H9 (cell line): Measurements from ENCODE around the gene ACSL6. TPM values are rescaled to one million over a fixed set of nuclear protein-coding genes. Genes with fewer than 3 reads are reported as not detected.

Experiments
- DNase-seq: peaks from one replicate; pipeline ENCODE4 v3.0.0-alpha.2; 2017
- H2AFZ ChIP-seq: one replicate; pipeline ENCODE4 v1.6.1; 2013; ENCODE audit warnings: mild to moderate bottlenecking, low read length, control low read depth, moderate library complexity
- H2AK5ac ChIP-seq: 2 replicates; pipeline ENCODE4 v1.6.1; 2013; ENCODE audit warnings: low read length, control low read depth, mixed read lengths; ENCODE audit not compliant: insufficient read length
- H2BK120ac ChIP-seq: one replicate; pipeline ENCODE4 v1.6.1; 2013; ENCODE audit warnings: low read depth, mild to moderate bottlenecking, low read length, control low read depth, inconsistent platforms; ENCODE audit not compliant: poor library complexity, severe bottlenecking
- H2BK12ac ChIP-seq: 2 replicates; pipeline ENCODE4 v1.6.1; 2013; ENCODE audit warnings: low read length, control low read depth, mixed read lengths, low read depth; ENCODE audit not compliant: insufficient read length
- H2BK15ac ChIP-seq: 2 replicates; pipeline ENCODE4 v1.6.1; 2013; ENCODE audit warnings: low read depth, low read length, control low read depth
- H2BK20ac ChIP-seq: one replicate; pipeline ENCODE4 v1.6.1; 2013; ENCODE audit warnings: low read depth, mild to moderate bottlenecking, low read length, control low read depth, inconsistent platforms; ENCODE audit not compliant: poor library complexity, severe bottlenecking
- H2BK5ac ChIP-seq: 2 replicates; pipeline ENCODE4 v1.6.1; 2013; ENCODE audit warnings: low read length, control low read depth, mixed read lengths; ENCODE audit not compliant: insufficient read length
- H3K14ac ChIP-seq: 2 replicates; pipeline ENCODE4 v1.6.1; 2013; ENCODE audit warnings: low read length, control low read depth; ENCODE audit not compliant: insufficient read depth
- H3K18ac ChIP-seq: 2 replicates; pipeline ENCODE4 v1.6.1; 2013; ENCODE audit warnings: low read depth, mild to moderate bottlenecking, mixed read lengths, low read length, control low read depth; ENCODE audit not compliant: insufficient read length
- H3K23ac ChIP-seq: 2 replicates; pipeline ENCODE4 v1.6.1; 2013; ENCODE audit warnings: low read length, control low read depth, mixed read lengths, low read depth; ENCODE audit not compliant: insufficient read length
- H3K23me2 ChIP-seq: 2 replicates; pipeline ENCODE4 v1.6.1; 2013; ENCODE audit warnings: low read depth, mild to moderate bottlenecking, mixed read lengths, low read length, control low read depth; ENCODE audit not compliant: insufficient read length, poor library complexity, severe bottlenecking
- H3K27ac ChIP-seq: 2 replicates; pipeline ENCODE4 v1.5.1; 2013; ENCODE audit warnings: low read length, control low read depth, mixed read lengths, low read depth; ENCODE audit not compliant: insufficient read length
- H3K27me3 ChIP-seq: 2 replicates; pipeline ENCODE4 v1.6.1; 2013; ENCODE audit warnings: low read length, control low read depth, inconsistent platforms; ENCODE audit not compliant: insufficient read depth
- H3K4ac ChIP-seq: 2 replicates; pipeline ENCODE4 v1.6.1; 2013; ENCODE audit warnings: low read depth, mild to moderate bottlenecking, control low read depth, inconsistent platforms, low read length, moderate library complexity
- H3K4me1 ChIP-seq: 2 replicates; pipeline ENCODE4 v1.6.1; 2013; ENCODE audit warnings: low read length, control low read depth, inconsistent platforms; ENCODE audit not compliant: insufficient read depth
- H3K4me2 ChIP-seq: 2 replicates; pipeline ENCODE4 v1.6.1; 2013; ENCODE audit warnings: low read length, control low read depth, mixed read lengths; ENCODE audit not compliant: insufficient read length, insufficient read depth
- H3K56ac ChIP-seq: 2 replicates; pipeline ENCODE4 v1.6.1; 2013; ENCODE audit warnings: low read depth, mild to moderate bottlenecking, mixed read lengths, low read length, control low read depth; ENCODE audit not compliant: insufficient read length
- H3K79me1 ChIP-seq: 2 replicates; pipeline ENCODE4 v1.6.1; 2013; ENCODE audit warnings: low read depth, mild to moderate bottlenecking, moderate library complexity, low read length, control low read depth, inconsistent platforms; ENCODE audit not compliant: insufficient read depth, poor library complexity, severe bottlenecking
- H3K79me2 ChIP-seq: 2 replicates; pipeline ENCODE4 v1.6.1; 2013; ENCODE audit warnings: low read length, control low read depth, inconsistent platforms; ENCODE audit not compliant: insufficient read depth
- H3K9ac ChIP-seq: 2 replicates; pipeline ENCODE4 v1.6.1; 2013; ENCODE audit warnings: low read length, control low read depth, mixed read lengths; ENCODE audit not compliant: insufficient read length; ENCODE audit errors: extremely low read depth
- H3K9me3 ChIP-seq: one replicate; pipeline ENCODE4 v1.6.1; 2013; ENCODE audit warnings: low read depth, low read length, inconsistent platforms; ENCODE audit not compliant: control insufficient read depth
- H3T11ph ChIP-seq: one replicate; pipeline ENCODE4 v1.6.1; 2013; ENCODE audit warnings: mild to moderate bottlenecking, low read length, control low read depth, inconsistent platforms
- H4K20me1 ChIP-seq: one replicate; pipeline ENCODE4 v1.6.1; 2013; ENCODE audit not compliant: control insufficient read depth, insufficient read length, insufficient read depth
- H4K5ac ChIP-seq: 2 replicates; pipeline ENCODE4 v1.6.1; 2013; ENCODE audit warnings: low read depth, mild to moderate bottlenecking, mixed read lengths, low read length, control low read depth; ENCODE audit not compliant: insufficient read length
- H4K8ac ChIP-seq: replicated peaks from 2 replicates; pipeline ENCODE4 v1.6.1; 2013; ENCODE audit warnings: low read length, control low read depth, mixed read lengths, low read depth; ENCODE audit not compliant: insufficient read length
- H4K91ac ChIP-seq: 2 replicates; pipeline ENCODE4 v1.6.1; 2013; ENCODE audit warnings: low read depth, mild to moderate bottlenecking, moderate library complexity, mixed read lengths, low read length, control low read depth; ENCODE audit not compliant: insufficient read length
- H3K27ac Mint-ChIP-seq, 3 experiments: 2 replicates in 2 of 3; 3 replicates in 1 of 3; pipeline ENCODE4 v1.8.0; 2020 to 2021; ENCODE audit warnings: mixed read lengths in 3 of 3, mild to moderate bottlenecking in 1 of 3, moderate library complexity in 1 of 3
- H3K27me3 Mint-ChIP-seq: 2 replicates; pipeline ENCODE4 v1.8.0; 2021; ENCODE audit warnings: low read depth, mild to moderate bottlenecking, moderate library complexity, mixed read lengths
- H3K36me3 Mint-ChIP-seq, 3 experiments: 2 replicates in 2 of 3; 3 replicates in 1 of 3; pipeline ENCODE4 v1.8.0; 2020 to 2021; ENCODE audit warnings: low read depth in 3 of 3, mixed read lengths in 3 of 3; ENCODE audit not compliant: insufficient read depth in 1 of 3
- H3K4me1 Mint-ChIP-seq, 2 experiments: 2 replicates each; pipeline ENCODE4 v1.8.0; 2020; ENCODE audit warnings: mixed read lengths in 2 of 2
- H3K4me3 Mint-ChIP-seq, 2 experiments: 2 replicates in 1 of 2; 3 replicates in 1 of 2; pipeline ENCODE4 v1.8.0; 2020 to 2021; ENCODE audit warnings: mild to moderate bottlenecking in 2 of 2, mixed read lengths in 2 of 2, moderate library complexity in 1 of 2
- H3K9me3 Mint-ChIP-seq, 2 experiments: 2 replicates in 1 of 2; 3 replicates in 1 of 2; pipeline ENCODE4 v1.8.0; 2020; ENCODE audit warnings: mild to moderate bottlenecking in 2 of 2, mixed read lengths in 2 of 2, moderate library complexity in 1 of 2
- WGBS: extraction: QIAGEN DNeasy Blood & Tissue Kit; methylation state at CpG from one replicate; pipeline ENCODE4 v1.1.7; 2013; ENCODE audit warnings: missing lambda C conversion rate, low lambda C conversion rate, mixed read lengths; ENCODE audit not compliant: insufficient read length; ENCODE audit errors: extremely low coverage; 5-methylcytosine and 5-hydroxymethylcytosine counted together
- total RNA-seq: library from RNA; stranded (reverse); gene quantifications from 2 replicates; pipeline ENCODE4 v1.2.1, GENCODE V29; 2021
- TF ChIP-seq, protein P1 (sequence below): fragments of 200-600 bp; sonication (generic); conservative IDR thresholded peaks from 3 replicates; pipeline ENCODE4 v1.8.0; 2021; ENCODE audit warnings: antibody characterized with exemption, mild to moderate bottlenecking

Gene ACSL6
- total RNA-seq, 1 experiment from 2014 or later: 1.6 TPM

- H4K20me1 ChIP-seq: no peaks in the 10 kb centered on the region
- Mint-ChIP-seq H3K4me3 (no peak overlapping the region), H3K4me1 (peaks cover 13 to 16% of the 10 kb centered on the region in 2 experiments), H3K27ac (no peak overlapping the region), H3K9me3 (no peaks in the 10 kb centered on the region), H3K36me3 (no peaks in the 10 kb centered on the region), H3K27me3 (peaks cover 3% of the 10 kb centered on the region)
- H2BK15ac ChIP-seq: no peak overlapping the region
- no peak overlapping the region for H2BK120ac ChIP-seq
- no peak overlapping the region for H3K27ac ChIP-seq
- DNase-seq: no peak
- H3K23ac ChIP-seq: no peak overlapping the region
- H3K27me3 ChIP-seq: no peaks in the 10 kb centered on the region
- no peak overlapping the region for H2BK20ac ChIP-seq
- H4K5ac ChIP-seq: no peak overlapping the region
- H3K4me1 ChIP-seq: no peaks in the 10 kb centered on the region; the same call in 1 of the 2 replicates
- no peak overlapping the region for H2AFZ ChIP-seq
- H2BK12ac ChIP-seq: no peak overlapping the region
- TF ChIP-seq, protein P1, sequence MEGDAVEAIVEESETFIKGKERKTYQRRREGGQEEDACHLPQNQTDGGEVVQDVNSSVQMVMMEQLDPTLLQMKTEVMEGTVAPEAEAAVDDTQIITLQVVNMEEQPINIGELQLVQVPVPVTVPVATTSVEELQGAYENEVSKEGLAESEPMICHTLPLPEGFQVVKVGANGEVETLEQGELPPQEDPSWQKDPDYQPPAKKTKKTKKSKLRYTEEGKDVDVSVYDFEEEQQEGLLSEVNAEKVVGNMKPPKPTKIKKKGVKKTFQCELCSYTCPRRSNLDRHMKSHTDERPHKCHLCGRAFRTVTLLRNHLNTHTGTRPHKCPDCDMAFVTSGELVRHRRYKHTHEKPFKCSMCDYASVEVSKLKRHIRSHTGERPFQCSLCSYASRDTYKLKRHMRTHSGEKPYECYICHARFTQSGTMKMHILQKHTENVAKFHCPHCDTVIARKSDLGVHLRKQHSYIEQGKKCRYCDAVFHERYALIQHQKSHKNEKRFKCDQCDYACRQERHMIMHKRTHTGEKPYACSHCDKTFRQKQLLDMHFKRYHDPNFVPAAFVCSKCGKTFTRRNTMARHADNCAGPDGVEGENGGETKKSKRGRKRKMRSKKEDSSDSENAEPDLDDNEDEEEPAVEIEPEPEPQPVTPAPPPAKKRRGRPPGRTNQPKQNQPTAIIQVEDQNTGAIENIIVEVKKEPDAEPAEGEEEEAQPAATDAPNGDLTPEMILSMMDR: no peak
- no peak overlapping the region for H3K56ac ChIP-seq
- H3K23me2 ChIP-seq: no peaks in the 10 kb centered on the region
- no peaks in the 10 kb centered on the region for H3K79me1 ChIP-seq
- no peak overlapping the region for H3K14ac ChIP-seq
- H3K4me2 ChIP-seq: no peak overlapping the region
- no CpG with 5 or more reads among the region's 12 CpGs for WGBS
- no peak overlapping the region for H3K18ac ChIP-seq
- no peak overlapping the region for H3K9ac ChIP-seq
- no peaks in the 10 kb centered on the region for H3K9me3 ChIP-seq
- no peaks in the 10 kb centered on the region for H3K79me2 ChIP-seq
- H3K4ac ChIP-seq: no peak overlapping the region
- H2BK5ac ChIP-seq: no peak overlapping the region
- H2AK5ac ChIP-seq: no peak overlapping the region
- no peak overlapping the region for H3T11ph ChIP-seq
- H4K91ac ChIP-seq: no peak overlapping the region
- H4K8ac ChIP-seq: no peak overlapping the region
Measured at GRCh38 chr5:132049559-132049958, 38.1 kb upstream of the ACSL6 start.
